ENCODE data around the gene CCNY.

Gene CCNY

GRCh38 chr10:35464825-35465456, 128.6 kb downstream of the CCNY start:
- TF ChIP-seq CTCF (conservative IDR thresholded peaks at IDR 0.05) = no peak
- H3K27ac ChIP-seq = no peak overlapping the region

- no peak for TF ChIP-seq CTCF (conservative IDR thresholded peaks at IDR 0.05)
- H3K27ac ChIP-seq = no peak overlapping the region
Measured at GRCh38 chr10:35465673-35466072, 129.4 kb downstream of the CCNY start.

- TF ChIP-seq CTCF (conservative IDR thresholded peaks at IDR 0.05) = no peak
Measured at GRCh38 chr10:35466170-35466569, 129.9 kb downstream of the CCNY start.

GRCh38 chr10:35466661-35467060, 130.4 kb downstream of the CCNY start:
- no peak for TF ChIP-seq CTCF (conservative IDR thresholded peaks at IDR 0.05)
- no peak overlapping the region for H3K27ac ChIP-seq

More at GRCh38 chr10:35466170-35466569, 129.9 kb downstream of the CCNY start:
- H3K27ac ChIP-seq = no peak overlapping the region

- no peak overlapping the region for H3K27ac ChIP-seq
- TF ChIP-seq CTCF (conservative IDR thresholded peaks at IDR 0.05) = no peak
Measured at GRCh38 chr10:35467186-35467585, 130.9 kb downstream of the CCNY start.

GRCh38 chr10:35470248-35470924, 134.1 kb downstream of the CCNY start:
- H3K27ac ChIP-seq = no peak overlapping the region
- no peak for TF ChIP-seq CTCF (conservative IDR thresholded peaks at IDR 0.05)

GRCh38 chr10:35470925-35471315, 134.6 kb downstream of the CCNY start:
- TF ChIP-seq CTCF (conservative IDR thresholded peaks at IDR 0.05) = no peak
- no peak overlapping the region for H3K27ac ChIP-seq
